Keratinocyte (primary cell): ENCODE data around the gene DOCK1. TPM values are rescaled to one million over a fixed set of nuclear protein-coding genes. Genes with fewer than 3 reads are reported as not detected.

Source experiments
- DNase-seq: peaks from one replicate; pipeline ENCODE4 v3.0.0-alpha.2; 2011; ENCODE audit warnings: low read depth, missing footprints, low spot score
- FAIRE-seq: peaks from 2 replicates; lab custom pipeline; 2011; peaks lifted over from hg19 to GRCh38; lab: Jason Lieb, UNC
- H2AFZ ChIP-seq: 2 replicates; pipeline ENCODE4 v1.6.0; 2012; ENCODE audit warnings: low read length, control low read depth, inconsistent platforms; ENCODE audit not compliant: control insufficient read depth
- H3K27ac ChIP-seq: 2 replicates; pipeline ENCODE4 v1.5.1; 2011; ENCODE audit warnings: low read length; ENCODE audit not compliant: control insufficient read depth, insufficient read depth
- H3K27me3 ChIP-seq: 3 replicates; pipeline ENCODE4 v1.6.0; 2011; ENCODE audit warnings: low read length; ENCODE audit not compliant: control insufficient read depth, insufficient read depth; ENCODE audit errors: extremely low read depth
- H3K36me3 ChIP-seq, 2 experiments: 2 replicates in 1 of 2; 3 replicates in 1 of 2; pipeline ENCODE4 v1.5.1; 2011; ENCODE audit warnings: low read length in 2 of 2, mild to moderate bottlenecking in 1 of 2; ENCODE audit not compliant: control insufficient read depth in 2 of 2, insufficient read depth in 2 of 2; ENCODE audit errors: extremely low read depth in 1 of 2
- H3K4me1 ChIP-seq: 3 replicates; pipeline ENCODE4 v1.5.1; 2011; ENCODE audit warnings: low read length; ENCODE audit not compliant: control insufficient read depth, insufficient read depth; ENCODE audit errors: extremely low read depth
- H3K4me2 ChIP-seq: 3 replicates; pipeline ENCODE4 v1.6.0; 2011; ENCODE audit warnings: low read depth, low read length; ENCODE audit not compliant: control insufficient read depth, insufficient read depth; ENCODE audit errors: extremely low read depth
- H3K4me3 ChIP-seq, 3 experiments: fragments of 200-600 bp in 1 of 3; sonication (generic) in 1 of 3; 2 replicates in 2 of 3; 3 replicates in 1 of 3; pipeline ENCODE4 v1.5.1; 2011 to 2016; ENCODE audit warnings: low read length in 3 of 3, mild to moderate bottlenecking in 3 of 3, control low read depth in 2 of 3, inconsistent platforms in 1 of 3, low read depth in 1 of 3, mixed read lengths in 1 of 3, mixed run types in 1 of 3, moderate library complexity in 1 of 3; ENCODE audit not compliant: control insufficient read depth in 2 of 3, insufficient read depth in 2 of 3; ENCODE audit errors: extremely low read depth in 1 of 3
- H3K79me2 ChIP-seq: 2 replicates; pipeline ENCODE4 v1.6.0; 2012; ENCODE audit warnings: low read length; ENCODE audit not compliant: control insufficient read depth, insufficient read depth
- H3K9ac ChIP-seq: 3 replicates; pipeline ENCODE4 v1.6.0; 2011; ENCODE audit warnings: low read length; ENCODE audit not compliant: control insufficient read depth, insufficient read depth; ENCODE audit errors: extremely low read depth
- H3K9me1 ChIP-seq: 3 replicates; pipeline ENCODE4 v1.6.0; 2011; ENCODE audit warnings: low read length; ENCODE audit not compliant: control insufficient read depth, insufficient read depth; ENCODE audit errors: extremely low read depth
- H3K9me3 ChIP-seq: 2 replicates; pipeline ENCODE4 v1.5.1; 2012; ENCODE audit warnings: low read depth, low read length; ENCODE audit not compliant: control insufficient read depth
- H4K20me1 ChIP-seq: 3 replicates; pipeline ENCODE4 v1.6.0; 2011; ENCODE audit warnings: low read length; ENCODE audit not compliant: control insufficient read depth, insufficient read depth; ENCODE audit errors: extremely low read depth
- EZH2 ChIP-seq: IDR thresholded peaks from one replicate; pipeline ENCODE4 v1.6.1; 2012; ENCODE audit warnings: inconsistent platforms, mild to moderate bottlenecking, low read length, moderate library complexity
- dilution Hi-C: fragments of 300-500 bp; cut with MboI; formaldehyde crosslinking; loops from one replicate; pipeline ENCODE4 v1.7.0; 2020; ENCODE audit warnings: low sequenced_read_pairs; ENCODE audit not compliant: extremely low pct_ligation_motif_present
- polyA plus RNA-seq, 5 experiments: library from polyadenylated mRNA; depleted of rRNA in 3 of 5; stranded (reverse) in 3 of 5; stranded (forward) in 1 of 5; unstranded in 1 of 5; fragments of >200 nt; gene quantifications; 1 replicate in 1 of 5; 2 replicates in 3 of 5; 3 replicates in 1 of 5; pipeline versions ENCODE4 v1.2.1 to v1.2.3, GENCODE V29; 2011 to 2012; ENCODE audit warnings: missing spikeins in 2 of 5, low read depth in 1 of 5, low replicate concordance in 1 of 5
- TF ChIP-seq, protein P1 (sequence below), 3 experiments: IDR thresholded peaks in 1 of 3; conservative IDR thresholded peaks in 1 of 3; optimal IDR thresholded peaks in 1 of 3; 2 replicates in 2 of 3; 3 replicates in 1 of 3; pipeline versions ENCODE3 to v1.5.1; 2011; ENCODE audit warnings: low read length in 3 of 3, mild to moderate bottlenecking in 3 of 3, moderate library complexity in 2 of 3, control low read depth in 1 of 3, inconsistent platforms in 1 of 3; ENCODE audit not compliant: insufficient read depth in 2 of 3; ENCODE audit errors: extremely low read depth in 1 of 3

The DOCK1 gene
- polyA plus RNA-seq, 1 donor (not counting 4 experiments of a cell fraction or from before 2014, with no cell fraction given): 15.7 TPM

- FAIRE-seq (no peak), DNase-seq (no peak)
- Histone ChIP-seq H3K4me2 (no peak overlapping the region), H3K36me3 (peaks cover 23 to 40% of the 10 kb centered on the region in 2 experiments), H3K4me3 (no peak overlapping the region), H3K27ac (no peak overlapping the region), H3K27me3 (no peaks in the 10 kb centered on the region), H3K9me3 (no peaks in the 10 kb centered on the region), H3K9me1 (peaks cover 3% of the 10 kb centered on the region), H3K4me1 (peaks cover 18% of the 10 kb centered on the region), H4K20me1 (peaks cover 5% of the 10 kb centered on the region), H3K79me2 (no peaks in the 10 kb centered on the region), H2AFZ (no peak overlapping the region), H3K9ac (no peak overlapping the region)
- no peak for TF ChIP-seq EZH2
- TF ChIP-seq, protein P1, sequence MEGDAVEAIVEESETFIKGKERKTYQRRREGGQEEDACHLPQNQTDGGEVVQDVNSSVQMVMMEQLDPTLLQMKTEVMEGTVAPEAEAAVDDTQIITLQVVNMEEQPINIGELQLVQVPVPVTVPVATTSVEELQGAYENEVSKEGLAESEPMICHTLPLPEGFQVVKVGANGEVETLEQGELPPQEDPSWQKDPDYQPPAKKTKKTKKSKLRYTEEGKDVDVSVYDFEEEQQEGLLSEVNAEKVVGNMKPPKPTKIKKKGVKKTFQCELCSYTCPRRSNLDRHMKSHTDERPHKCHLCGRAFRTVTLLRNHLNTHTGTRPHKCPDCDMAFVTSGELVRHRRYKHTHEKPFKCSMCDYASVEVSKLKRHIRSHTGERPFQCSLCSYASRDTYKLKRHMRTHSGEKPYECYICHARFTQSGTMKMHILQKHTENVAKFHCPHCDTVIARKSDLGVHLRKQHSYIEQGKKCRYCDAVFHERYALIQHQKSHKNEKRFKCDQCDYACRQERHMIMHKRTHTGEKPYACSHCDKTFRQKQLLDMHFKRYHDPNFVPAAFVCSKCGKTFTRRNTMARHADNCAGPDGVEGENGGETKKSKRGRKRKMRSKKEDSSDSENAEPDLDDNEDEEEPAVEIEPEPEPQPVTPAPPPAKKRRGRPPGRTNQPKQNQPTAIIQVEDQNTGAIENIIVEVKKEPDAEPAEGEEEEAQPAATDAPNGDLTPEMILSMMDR (optimal IDR thresholded peaks at IDR 0.05 in 1 of 3, IDR thresholded peaks at IDR 0.05 in 1 of 3, conservative IDR thresholded peaks at IDR 0.05 in 1 of 3; ENCODE audit: extremely low read depth in 1 of 3, insufficient read depth in 2 of 3, low read length in 3 of 3): no peak
- dilution Hi-C loops: no loop called here
These were observed 131.8 kb downstream of the DOCK1 start for GRCh38 chr10:127036987-127037386.

- H3K9me1 ChIP-seq: peaks cover 3% of the 10 kb centered on the region
- peaks cover 7% of the 10 kb centered on the region for H4K20me1 ChIP-seq
- FAIRE-seq: no peak
- H3K4me3 ChIP-seq: no peak overlapping the region
- H3K9me3 ChIP-seq: no peaks in the 10 kb centered on the region
- dilution Hi-C loops: no loop called here
- peaks cover 21 to 32% of the 10 kb centered on the region in 2 experiments for H3K36me3 ChIP-seq
- no peak overlapping the region for H3K4me2 ChIP-seq
- H3K79me2 ChIP-seq: no peaks in the 10 kb centered on the region
- H3K27ac ChIP-seq: no peak overlapping the region
- peaks cover 28% of the 10 kb centered on the region for H3K4me1 ChIP-seq
- TF ChIP-seq EZH2: no peak
- TF ChIP-seq, protein P1 (optimal IDR thresholded peaks at IDR 0.05 in 1 of 3, IDR thresholded peaks at IDR 0.05 in 1 of 3, conservative IDR thresholded peaks at IDR 0.05 in 1 of 3; ENCODE audit: extremely low read depth in 1 of 3, insufficient read depth in 2 of 3, low read length in 3 of 3): no peak
- no peak overlapping the region for H3K9ac ChIP-seq
- H2AFZ ChIP-seq: no peak overlapping the region
- H3K27me3 ChIP-seq: no peaks in the 10 kb centered on the region
- no peak for DNase-seq
These were observed 134.2 kb downstream of the DOCK1 start for GRCh38 chr10:127039435-127039834.
